ENCODE measurements around the gene GLRB.
"Not testable (repeated sequence)": the region's sequence is repeated elsewhere in the genome, so short reads cannot be mapped to it uniquely, and the experiment has no call there.

GLRB gene

GRCh38 chr4:157172011-157172410, 96.1 kb downstream of the GLRB start:
- Histone ChIP-seq H3K18ac (ENCODE audit: low read length) (no peak overlapping the region), H3K79me2 (ENCODE audit: control insufficient read depth, insufficient read depth, low read length) (no peaks in the 10 kb centered on the region), H3K4ac (ENCODE audit: low read depth, low read length) (no peak overlapping the region), H3K4me2 (ENCODE audit: low read length) (no peak overlapping the region), H3K79me1 (ENCODE audit: low read length) (no peaks in the 10 kb centered on the region), H3K27me3 (ENCODE audit: insufficient read depth, low read length, poor library complexity) (no peaks in the 10 kb centered on the region), H3K4me3 (ENCODE audit: low read length) (no peak overlapping the region), H3K9ac (ENCODE audit: low read length) (no peak overlapping the region), H3K56ac (ENCODE audit: low read length) (no peak overlapping the region), H4K8ac (ENCODE audit: low read depth, low read length) (no peak overlapping the region), H3K36me3 (ENCODE audit: control insufficient read depth, insufficient read depth, low read length) (no peaks in the 10 kb centered on the region), H3K4me1 (ENCODE audit: control insufficient read depth, low read depth, low read length) (no peaks in the 10 kb centered on the region), H2AK5ac (ENCODE audit: low read length) (no peak overlapping the region), H2BK15ac (replicated peaks; ENCODE audit: low read depth) (no peak overlapping the region), H2BK120ac (ENCODE audit: low read depth, low read length) (no peak overlapping the region), H4K5ac (ENCODE audit: low read length) (no peak overlapping the region), H3K23ac (ENCODE audit: low read length) (no peak overlapping the region), H3K27ac (ENCODE audit: low read depth, low read length) (no peak overlapping the region), H2BK5ac (ENCODE audit: low read length) (no peak overlapping the region)
- peak; percentile 2 for DNase-seq
- WGBS (ENCODE audit: extremely low coverage, insufficient coverage, low lambda C conversion rate) = no CpG with 5 or more reads among the region's 3 CpGs

DNA sequence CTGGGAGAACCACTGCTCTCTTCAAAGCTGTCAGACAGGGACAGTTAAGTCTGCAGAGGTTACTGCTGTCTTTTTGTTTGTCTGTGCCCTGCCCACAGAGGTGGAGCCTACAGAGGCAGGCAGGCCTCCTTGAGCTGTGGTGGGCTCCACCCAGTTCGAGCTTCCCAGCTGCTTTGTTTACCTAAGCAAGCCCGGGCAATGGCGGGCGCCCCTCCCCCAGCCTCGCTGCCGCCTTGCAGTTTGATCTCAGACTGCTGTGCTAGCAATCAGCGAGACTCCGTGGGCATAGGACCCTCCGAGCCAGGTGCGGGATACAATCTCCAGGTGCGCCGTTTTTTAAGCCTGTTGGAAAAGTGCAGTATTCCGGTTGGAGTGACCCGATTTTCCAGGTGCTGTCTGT, 104.3 kb downstream of the GLRB start:
- H2AK5ac ChIP-seq (ENCODE audit: low read length); H3K4ac ChIP-seq (ENCODE audit: low read depth, low read length); H3K9ac ChIP-seq (ENCODE audit: low read length); H3K79me2 ChIP-seq (ENCODE audit: control insufficient read depth, insufficient read depth, low read length); H3K4me3 ChIP-seq (ENCODE audit: low read length); H4K5ac ChIP-seq (ENCODE audit: low read length); H3K56ac ChIP-seq (ENCODE audit: low read length); DNase-seq; H3K79me1 ChIP-seq (ENCODE audit: low read length); H2BK120ac ChIP-seq (ENCODE audit: low read depth, low read length); H3K27ac ChIP-seq (ENCODE audit: low read depth, low read length); H3K18ac ChIP-seq (ENCODE audit: low read length); H2BK5ac ChIP-seq (ENCODE audit: low read length); H3K36me3 ChIP-seq (ENCODE audit: control insufficient read depth, insufficient read depth, low read length); H3K4me2 ChIP-seq (ENCODE audit: low read length); H4K8ac ChIP-seq (ENCODE audit: low read depth, low read length); H3K4me1 ChIP-seq (ENCODE audit: control insufficient read depth, low read depth, low read length); H3K23ac ChIP-seq (ENCODE audit: low read length); H3K27me3 ChIP-seq (ENCODE audit: insufficient read depth, low read length, poor library complexity); H2BK15ac ChIP-seq (replicated peaks; ENCODE audit: low read depth): not testable (repeated sequence)
- WGBS (ENCODE audit: extremely low coverage, insufficient coverage, low lambda C conversion rate) = no CpG with 5 or more reads among the region's 14 CpGs

DNA sequence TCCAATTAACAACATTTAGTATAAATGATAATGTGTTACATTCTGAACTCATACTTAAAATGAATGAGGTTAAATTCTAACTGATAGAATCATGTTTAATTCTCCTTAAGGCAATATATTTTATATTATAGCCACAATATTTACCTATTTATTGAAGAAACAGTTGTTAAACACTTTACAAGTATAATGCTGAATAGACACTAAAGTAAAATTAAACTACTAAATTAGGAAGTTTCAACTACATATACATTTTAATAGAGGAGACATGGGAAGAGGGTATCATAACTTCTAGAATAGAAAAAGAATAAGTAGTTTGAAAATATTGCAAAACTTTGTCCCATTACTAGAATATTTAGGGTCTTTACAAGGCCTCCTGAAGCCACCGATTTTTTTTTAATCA, 108.3 kb downstream of the GLRB start:
- H3K27me3 ChIP-seq (ENCODE audit: insufficient read depth, low read length, poor library complexity) = no peaks in the 10 kb centered on the region
- H2BK5ac ChIP-seq (ENCODE audit: low read length) = no peak overlapping the region
- H3K23ac ChIP-seq (ENCODE audit: low read length) = no peak overlapping the region
- H2AK5ac ChIP-seq (ENCODE audit: low read length) = no peak overlapping the region
- no peak overlapping the region for H4K5ac ChIP-seq (ENCODE audit: low read length)
- no peak overlapping the region for H3K9ac ChIP-seq (ENCODE audit: low read length)
- DNase-seq = no peak
- H4K8ac ChIP-seq (ENCODE audit: low read depth, low read length) = no peak overlapping the region
- no peak overlapping the region for H3K27ac ChIP-seq (ENCODE audit: low read depth, low read length)
- no peaks in the 10 kb centered on the region for H3K79me2 ChIP-seq (ENCODE audit: control insufficient read depth, insufficient read depth, low read length)
- no peak overlapping the region for H2BK15ac ChIP-seq (replicated peaks; ENCODE audit: low read depth)
- no peak overlapping the region for H3K56ac ChIP-seq (ENCODE audit: low read length)
- no peak overlapping the region for H3K4ac ChIP-seq (ENCODE audit: low read depth, low read length)
- no peak overlapping the region for H2BK120ac ChIP-seq (ENCODE audit: low read depth, low read length)
- no peaks in the 10 kb centered on the region for H3K4me1 ChIP-seq (ENCODE audit: control insufficient read depth, low read depth, low read length)
- no peaks in the 10 kb centered on the region for H3K79me1 ChIP-seq (ENCODE audit: low read length)
- H3K36me3 ChIP-seq (ENCODE audit: control insufficient read depth, insufficient read depth, low read length) = no peaks in the 10 kb centered on the region
- H3K4me2 ChIP-seq (ENCODE audit: low read length) = no peak overlapping the region
- WGBS (ENCODE audit: extremely low coverage, insufficient coverage, low lambda C conversion rate) = no CpG with 5 or more reads among the region's 1 CpG
- H3K18ac ChIP-seq (ENCODE audit: low read length) = no peak overlapping the region
- no peak overlapping the region for H3K4me3 ChIP-seq (ENCODE audit: low read length)

GRCh38 chr4:157185363-157185762, 109.4 kb downstream of the GLRB start:
- H2BK15ac ChIP-seq (replicated peaks; ENCODE audit: low read depth) = no peak overlapping the region
- H4K8ac ChIP-seq (ENCODE audit: low read depth, low read length) = no peak overlapping the region
- no peaks in the 10 kb centered on the region for H3K4me1 ChIP-seq (ENCODE audit: control insufficient read depth, low read depth, low read length)
- H3K4ac ChIP-seq (ENCODE audit: low read depth, low read length) = no peak overlapping the region
- H3K4me3 ChIP-seq (ENCODE audit: low read length) = no peak overlapping the region
- no peak overlapping the region for H3K9ac ChIP-seq (ENCODE audit: low read length)
- H3K4me2 ChIP-seq (ENCODE audit: low read length) = no peak overlapping the region
- no peaks in the 10 kb centered on the region for H3K79me2 ChIP-seq (ENCODE audit: control insufficient read depth, insufficient read depth, low read length)
- no peak overlapping the region for H4K5ac ChIP-seq (ENCODE audit: low read length)
- H2AK5ac ChIP-seq (ENCODE audit: low read length) = no peak overlapping the region
- H3K56ac ChIP-seq (ENCODE audit: low read length) = no peak overlapping the region
- no peaks in the 10 kb centered on the region for H3K79me1 ChIP-seq (ENCODE audit: low read length)
- H3K27ac ChIP-seq (ENCODE audit: low read depth, low read length) = no peak overlapping the region
- H3K18ac ChIP-seq (ENCODE audit: low read length) = no peak overlapping the region
- no peak overlapping the region for H2BK120ac ChIP-seq (ENCODE audit: low read depth, low read length)
- DNase-seq = no peak
- no peak overlapping the region for H2BK5ac ChIP-seq (ENCODE audit: low read length)
- no peaks in the 10 kb centered on the region for H3K36me3 ChIP-seq (ENCODE audit: control insufficient read depth, insufficient read depth, low read length)
- H3K27me3 ChIP-seq (ENCODE audit: insufficient read depth, low read length, poor library complexity) = no peaks in the 10 kb centered on the region
- H3K23ac ChIP-seq (ENCODE audit: low read length) = no peak overlapping the region

GRCh38 chr4:157195374-157195773, 119.4 kb downstream of the GLRB start:
- H3K9ac ChIP-seq (ENCODE audit: low read length) = no peak overlapping the region
- no peak overlapping the region for H2BK15ac ChIP-seq (replicated peaks; ENCODE audit: low read depth)
- H4K8ac ChIP-seq (ENCODE audit: low read depth, low read length) = no peak overlapping the region
- no peaks in the 10 kb centered on the region for H3K79me1 ChIP-seq (ENCODE audit: low read length)
- H3K4me2 ChIP-seq (ENCODE audit: low read length) = no peak overlapping the region
- no peak overlapping the region for H3K27ac ChIP-seq (ENCODE audit: low read depth, low read length)
- no peaks in the 10 kb centered on the region for H3K4me1 ChIP-seq (ENCODE audit: control insufficient read depth, low read depth, low read length)
- no CpG with 5 or more reads among the region's 2 CpGs for WGBS (ENCODE audit: extremely low coverage, insufficient coverage, low lambda C conversion rate)
- H3K23ac ChIP-seq (ENCODE audit: low read length) = no peak overlapping the region
- H3K4me3 ChIP-seq (ENCODE audit: low read length) = no peak overlapping the region
- H2BK120ac ChIP-seq (ENCODE audit: low read depth, low read length) = no peak overlapping the region
- H3K79me2 ChIP-seq (ENCODE audit: control insufficient read depth, insufficient read depth, low read length) = no peaks in the 10 kb centered on the region
- no peak overlapping the region for H3K18ac ChIP-seq (ENCODE audit: low read length)
- H2BK5ac ChIP-seq (ENCODE audit: low read length) = no peak overlapping the region
- no peak for DNase-seq
- H4K5ac ChIP-seq (ENCODE audit: low read length) = no peak overlapping the region
- no peaks in the 10 kb centered on the region for H3K36me3 ChIP-seq (ENCODE audit: control insufficient read depth, insufficient read depth, low read length)
- H3K27me3 ChIP-seq (ENCODE audit: insufficient read depth, low read length, poor library complexity) = no peaks in the 10 kb centered on the region
- H3K56ac ChIP-seq (ENCODE audit: low read length) = no peak overlapping the region
- no peak overlapping the region for H2AK5ac ChIP-seq (ENCODE audit: low read length)
- H3K4ac ChIP-seq (ENCODE audit: low read depth, low read length) = no peak overlapping the region

DNA sequence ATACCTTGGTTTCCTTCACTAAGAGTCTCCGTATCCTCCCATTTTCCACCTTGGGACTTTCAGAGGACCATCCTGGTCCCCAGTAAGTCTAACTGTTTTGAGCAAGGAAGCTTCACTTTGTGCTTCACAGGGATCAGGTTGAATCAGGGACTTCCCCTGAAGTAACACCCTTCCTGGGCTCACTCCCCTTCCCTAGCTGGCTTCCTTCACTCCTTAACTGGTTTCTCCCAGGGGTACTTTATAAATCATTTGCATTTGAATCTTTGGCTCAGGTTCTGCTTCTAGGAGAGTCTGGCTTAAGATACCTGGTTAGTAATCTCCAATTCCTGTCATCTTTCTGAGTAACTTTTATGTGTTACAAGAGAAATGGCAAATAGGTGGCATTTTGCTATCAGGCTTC, 120.1 kb downstream of the GLRB start:
- peak; percentile 11 for DNase-seq
- H3K56ac ChIP-seq (ENCODE audit: low read length) = no peak overlapping the region

More for the DNA sequence above, 120.1 kb downstream of the GLRB start:
- no peaks in the 10 kb centered on the region for H3K79me1 ChIP-seq (ENCODE audit: low read length)
- no peaks in the 10 kb centered on the region for H3K4me1 ChIP-seq (ENCODE audit: control insufficient read depth, low read depth, low read length)
- H3K18ac ChIP-seq (ENCODE audit: low read length) = no peak overlapping the region
- H3K36me3 ChIP-seq (ENCODE audit: control insufficient read depth, insufficient read depth, low read length) = no peaks in the 10 kb centered on the region
- H3K27me3 ChIP-seq (ENCODE audit: insufficient read depth, low read length, poor library complexity) = no peaks in the 10 kb centered on the region
- H3K4me2 ChIP-seq (ENCODE audit: low read length) = no peak overlapping the region
- no peak overlapping the region for H2AK5ac ChIP-seq (ENCODE audit: low read length)
- no peak overlapping the region for H4K5ac ChIP-seq (ENCODE audit: low read length)
- H3K4ac ChIP-seq (ENCODE audit: low read depth, low read length) = no peak overlapping the region
- H2BK5ac ChIP-seq (ENCODE audit: low read length) = no peak overlapping the region
- H2BK15ac ChIP-seq (replicated peaks; ENCODE audit: low read depth) = no peak overlapping the region
- no peak overlapping the region for H4K8ac ChIP-seq (ENCODE audit: low read depth, low read length)
- WGBS (ENCODE audit: extremely low coverage, insufficient coverage, low lambda C conversion rate) = no CpG with 5 or more reads among the region's 1 CpG
- H3K4me3 ChIP-seq (ENCODE audit: low read length) = no peak overlapping the region
- no peak overlapping the region for H3K27ac ChIP-seq (ENCODE audit: low read depth, low read length)
- H3K79me2 ChIP-seq (ENCODE audit: control insufficient read depth, insufficient read depth, low read length) = no peaks in the 10 kb centered on the region
- H2BK120ac ChIP-seq (ENCODE audit: low read depth, low read length) = no peak overlapping the region
- H3K9ac ChIP-seq (ENCODE audit: low read length) = no peak overlapping the region
- H3K23ac ChIP-seq (ENCODE audit: low read length) = no peak overlapping the region
